Smooth muscle cell (in vitro differentiated cells): ENCODE measurements around the gene DNAJC16. TPM values are rescaled to one million over a fixed set of nuclear protein-coding genes. Genes with fewer than 3 reads are reported as not detected.

Source experiments
- DNase-seq: peaks from one replicate; lab custom pipeline; 2025; ENCODE audit not compliant: unreplicated experiment; lab: John Stamatoyannopoulos, UW
- H2AFZ ChIP-seq: fragments of 200-600 bp; sonication (generic); 2 replicates; pipeline ENCODE4 v1.6.0; 2016; ENCODE audit warnings: antibody characterized with exemption, low read depth, mild to moderate bottlenecking
- H3F3A ChIP-seq: fragments of 200-600 bp; sonication (generic); 2 replicates; pipeline ENCODE4 v1.6.0; 2017; ENCODE audit warnings: antibody characterized with exemption, low read depth
- H3K27ac ChIP-seq: fragments of 200-600 bp; sonication (generic); 2 replicates; pipeline ENCODE4 v1.5.1; 2016; ENCODE audit warnings: low read depth, mild to moderate bottlenecking
- H3K27me3 ChIP-seq: fragments of 200-600 bp; sonication (generic); 2 replicates; pipeline ENCODE4 v1.6.1; 2016; ENCODE audit warnings: low read depth, mild to moderate bottlenecking
- H3K36me3 ChIP-seq: fragments of 200-600 bp; sonication (generic); 2 replicates; pipeline ENCODE4 v1.5.1; 2016; ENCODE audit warnings: low read depth
- H3K4me1 ChIP-seq: fragments of 200-600 bp; sonication (generic); 2 replicates; pipeline ENCODE4 v1.5.1; 2016; ENCODE audit warnings: low read depth
- H3K4me2 ChIP-seq: fragments of 200-600 bp; sonication (generic); 2 replicates; pipeline ENCODE4 v1.6.0; 2016; ENCODE audit warnings: mild to moderate bottlenecking
- H3K4me3 ChIP-seq: fragments of 200-600 bp; sonication (generic); 2 replicates; pipeline ENCODE4 v1.5.1; 2016; ENCODE audit warnings: mild to moderate bottlenecking
- H3K79me2 ChIP-seq: fragments of 200-600 bp; sonication (generic); 2 replicates; pipeline ENCODE4 v1.6.0; 2016; ENCODE audit warnings: low read depth, mild to moderate bottlenecking
- H3K9ac ChIP-seq: fragments of 200-600 bp; sonication (generic); 2 replicates; pipeline ENCODE4 v1.6.0; 2016; ENCODE audit warnings: low read depth
- H3K9me3 ChIP-seq: fragments of 200-600 bp; sonication (generic); replicated peaks from 2 replicates; pipeline ENCODE4 v1.5.1; 2016; ENCODE audit warnings: low read depth
- H4K20me1 ChIP-seq: fragments of 200-600 bp; sonication (generic); 2 replicates; pipeline ENCODE4 v1.6.0; 2016; ENCODE audit warnings: low read depth
- WGBS: methylation state at CpG from one replicate; pipeline ENCODE4 v1.1.7; 2016; ENCODE audit warnings: low lambda C conversion rate; 5-methylcytosine and 5-hydroxymethylcytosine counted together
- polyA plus RNA-seq: library from polyadenylated mRNA; unstranded; fragments of >200 nt; fragmentation: Nextera tagmentation; extraction: Ambion mirVana; gene quantifications from 2 replicates; pipeline ENCODE4 v1.2.1, GENCODE V29; 2016
- total RNA-seq: library from RNA; depleted of rRNA; stranded (reverse); fragments of >200 nt; gene quantifications from 2 replicates; pipeline ENCODE4 v1.2.3, GENCODE V29; 2014
- TF ChIP-seq, protein P1 (sequence below): fragments of 200-600 bp; sonication (generic); IDR thresholded peaks from 2 replicates; pipeline ENCODE4 v1.5.1; 2017; ENCODE audit warnings: borderline replicate concordance, mild to moderate bottlenecking, antibody characterized with exemption; ENCODE audit not compliant: insufficient read depth, poor library complexity, severe bottlenecking

DNAJC16 gene
- total and polyA plus RNA-seq, 2 experiments from 2014 or later, result 4.0 to 18.3 TPM

DNA sequence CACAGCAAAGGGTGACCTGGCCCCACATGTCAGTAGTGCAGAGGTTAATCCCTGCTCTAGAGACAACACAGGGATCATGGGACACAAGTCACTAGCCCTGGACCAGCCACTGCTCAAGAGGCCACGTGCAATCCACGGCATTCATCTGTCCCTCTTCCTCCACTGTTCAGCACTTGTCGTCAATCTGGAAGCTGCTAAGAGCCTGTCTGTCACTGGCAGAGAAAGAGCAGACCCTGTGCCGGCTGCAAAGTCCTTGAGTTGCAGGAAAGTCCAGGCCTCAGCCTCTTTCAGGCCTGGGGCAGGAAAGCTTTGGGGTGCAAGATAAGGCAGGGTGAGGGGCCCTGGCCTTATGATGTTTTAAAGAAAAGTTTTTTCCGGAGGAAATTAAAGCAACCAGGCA lies 34.1 kb upstream of the DNAJC16 start:
- H3K27ac ChIP-seq, result no peak overlapping the region
- H3K9me3 ChIP-seq, result no peaks in the 10 kb centered on the region
- no peak overlapping the region for H2AFZ ChIP-seq
- H4K20me1 ChIP-seq, result no peaks in the 10 kb centered on the region
- H3K79me2 ChIP-seq, result no peaks in the 10 kb centered on the region
- H3K4me3 ChIP-seq, result no peak overlapping the region
- no peaks in the 10 kb centered on the region for H3F3A ChIP-seq
- H3K9ac ChIP-seq, result no peak overlapping the region
- DNase-seq, result no peak
- WGBS, result 30% methylated on average over 5 of the region's 5 CpGs
- TF ChIP-seq, protein P1, sequence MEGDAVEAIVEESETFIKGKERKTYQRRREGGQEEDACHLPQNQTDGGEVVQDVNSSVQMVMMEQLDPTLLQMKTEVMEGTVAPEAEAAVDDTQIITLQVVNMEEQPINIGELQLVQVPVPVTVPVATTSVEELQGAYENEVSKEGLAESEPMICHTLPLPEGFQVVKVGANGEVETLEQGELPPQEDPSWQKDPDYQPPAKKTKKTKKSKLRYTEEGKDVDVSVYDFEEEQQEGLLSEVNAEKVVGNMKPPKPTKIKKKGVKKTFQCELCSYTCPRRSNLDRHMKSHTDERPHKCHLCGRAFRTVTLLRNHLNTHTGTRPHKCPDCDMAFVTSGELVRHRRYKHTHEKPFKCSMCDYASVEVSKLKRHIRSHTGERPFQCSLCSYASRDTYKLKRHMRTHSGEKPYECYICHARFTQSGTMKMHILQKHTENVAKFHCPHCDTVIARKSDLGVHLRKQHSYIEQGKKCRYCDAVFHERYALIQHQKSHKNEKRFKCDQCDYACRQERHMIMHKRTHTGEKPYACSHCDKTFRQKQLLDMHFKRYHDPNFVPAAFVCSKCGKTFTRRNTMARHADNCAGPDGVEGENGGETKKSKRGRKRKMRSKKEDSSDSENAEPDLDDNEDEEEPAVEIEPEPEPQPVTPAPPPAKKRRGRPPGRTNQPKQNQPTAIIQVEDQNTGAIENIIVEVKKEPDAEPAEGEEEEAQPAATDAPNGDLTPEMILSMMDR, result no peak
- no peaks in the 10 kb centered on the region for H3K4me1 ChIP-seq
- H3K36me3 ChIP-seq, result no peaks in the 10 kb centered on the region
- no peaks in the 10 kb centered on the region for H3K27me3 ChIP-seq
- H3K4me2 ChIP-seq, result no peak overlapping the region

DNA sequence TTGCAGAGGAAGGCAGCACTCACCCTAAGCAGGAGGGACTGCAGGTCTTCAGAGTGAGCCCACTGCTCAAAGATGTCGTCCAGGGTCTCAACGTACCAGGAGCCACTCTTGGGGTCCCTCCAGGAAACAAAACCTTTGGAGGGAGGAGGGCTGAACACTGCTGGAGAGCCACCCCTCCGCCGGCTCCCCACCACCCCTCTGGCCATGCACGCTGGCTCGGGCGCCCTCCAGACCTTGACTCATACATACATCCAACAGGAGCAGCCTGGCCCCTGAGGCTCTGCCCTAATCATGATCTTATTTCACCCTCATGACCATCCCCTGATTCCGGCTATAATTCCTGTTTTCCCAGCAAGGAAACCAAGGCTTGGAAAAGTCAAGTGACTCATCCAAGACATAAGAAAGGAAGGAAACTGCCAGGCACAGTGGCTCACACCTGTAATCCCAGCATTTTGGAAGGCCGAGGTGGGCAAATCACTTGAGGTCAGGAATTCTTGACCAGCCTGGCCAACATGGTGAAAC lies 32.7 kb upstream of the DNAJC16 start:
- Histone ChIP-seq H2AFZ (no peak overlapping the region), H3K9me3 (no peaks in the 10 kb centered on the region), H3K36me3 (no peaks in the 10 kb centered on the region), H3K4me2 (no peak overlapping the region), H3K79me2 (no peaks in the 10 kb centered on the region), H3K4me3 (no peak overlapping the region), H3F3A (no peaks in the 10 kb centered on the region), H3K4me1 (no peaks in the 10 kb centered on the region), H3K27ac (no peak overlapping the region), H3K27me3 (no peaks in the 10 kb centered on the region), H3K9ac (no peak overlapping the region), H4K20me1 (no peaks in the 10 kb centered on the region)
- 89% methylated on average over 9 of the region's 9 CpGs for WGBS
- TF ChIP-seq, protein P1, result no peak
- DNase-seq, result no peak

DNA sequence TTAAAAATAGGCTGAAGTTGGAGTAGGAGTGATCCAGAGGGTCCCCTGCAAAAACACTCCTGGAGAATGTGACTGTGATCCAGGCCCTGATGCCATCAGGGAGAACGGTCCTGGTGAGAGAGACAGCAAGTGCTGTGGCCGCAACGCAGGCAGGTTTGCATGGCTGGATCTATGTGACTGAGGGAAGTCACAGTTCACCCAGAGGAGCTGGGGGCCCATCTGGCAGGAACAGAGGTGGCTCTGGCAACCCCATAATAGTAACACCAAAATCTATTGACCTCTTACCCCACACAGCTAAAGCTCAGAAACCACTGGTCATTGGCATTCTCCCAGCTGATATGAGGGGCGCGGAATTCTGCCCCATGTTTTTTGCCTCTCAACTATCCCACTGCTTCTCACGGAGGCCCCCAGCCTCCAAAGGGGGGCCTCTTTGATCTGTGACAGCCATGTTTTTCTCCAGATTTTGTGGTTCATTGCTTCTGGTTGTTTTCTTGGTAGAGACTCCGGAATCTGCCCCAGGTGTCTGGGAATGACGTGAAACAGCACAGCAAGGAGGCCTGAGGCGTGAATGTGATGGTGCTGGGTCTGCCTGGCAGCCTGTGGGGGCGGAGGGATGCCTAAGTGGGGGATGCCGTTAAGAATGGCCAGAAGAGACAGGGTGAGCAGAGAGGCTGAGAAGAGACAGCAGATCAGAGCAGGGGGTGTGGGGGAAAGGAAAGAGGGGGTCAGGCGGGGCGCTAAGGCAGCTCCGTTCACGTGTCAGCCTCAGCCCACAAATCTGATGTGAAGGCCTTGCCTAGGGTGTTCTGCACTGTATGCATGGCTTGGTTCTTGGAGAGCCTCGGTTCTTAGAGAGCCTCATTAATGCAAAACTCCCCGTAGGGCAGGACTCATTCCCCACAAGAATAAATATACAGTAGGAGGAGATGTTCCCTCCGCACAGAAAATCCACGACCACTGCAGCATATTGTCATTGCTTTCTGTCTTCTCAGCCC lies 26.2 kb upstream of the DNAJC16 start:
- H3K9me3 ChIP-seq, result no peaks in the 10 kb centered on the region
- TF ChIP-seq, protein P1, result no peak
- H3K4me3 ChIP-seq, result no peak overlapping the region
- H2AFZ ChIP-seq, result no peak overlapping the region
- no peaks in the 10 kb centered on the region for H3K27me3 ChIP-seq
- WGBS, result 77% methylated on average over 19 of the region's 19 CpGs
- no peak for DNase-seq
- H3K79me2 ChIP-seq, result no peaks in the 10 kb centered on the region
- H3K4me1 ChIP-seq, result no peaks in the 10 kb centered on the region
- no peaks in the 10 kb centered on the region for H4K20me1 ChIP-seq
- H3K9ac ChIP-seq, result no peak overlapping the region
- no peaks in the 10 kb centered on the region for H3K36me3 ChIP-seq
- H3F3A ChIP-seq, result no peaks in the 10 kb centered on the region
- no peak overlapping the region for H3K4me2 ChIP-seq
- H3K27ac ChIP-seq, result no peak overlapping the region
